Kidney epithelial cell (primary cell): ENCODE data around the gene CPPED1. TPM values are rescaled to one million over a fixed set of nuclear protein-coding genes. Genes with fewer than 3 reads are reported as not detected.

Experiments used
- DNase-seq: peaks from one replicate; pipeline ENCODE4 v3.0.0-alpha.2; 2010; ENCODE audit warnings: low read depth
- H3K27me3 ChIP-seq: 2 replicates; pipeline ENCODE4 v1.6.0; 2011; ENCODE audit warnings: low read length; ENCODE audit not compliant: control insufficient read depth, insufficient read depth
- H3K36me3 ChIP-seq: 2 replicates; pipeline ENCODE4 v1.5.1; 2011; ENCODE audit warnings: low read length; ENCODE audit not compliant: control insufficient read depth, insufficient read depth
- H3K4me3 ChIP-seq: 2 replicates; pipeline ENCODE4 v1.5.1; 2011; ENCODE audit warnings: low read depth, mild to moderate bottlenecking, control low read depth, low read length
- total RNA-seq: library from RNA; depleted of rRNA; stranded (reverse); fragments of >200 nt; gene quantifications from 2 replicates; pipeline ENCODE4 v1.2.3, GENCODE V29; 2015
- TF ChIP-seq, protein P1 (sequence below): IDR thresholded peaks from 2 replicates; pipeline ENCODE4 v1.5.1; 2011; ENCODE audit warnings: mild to moderate bottlenecking, moderate library complexity, low read length, control low read depth, inconsistent platforms; ENCODE audit not compliant: insufficient read depth, poor library complexity, severe bottlenecking

Gene CPPED1
- total RNA-seq, 1 donor from 2014 or later = 25.3 TPM

DNA sequence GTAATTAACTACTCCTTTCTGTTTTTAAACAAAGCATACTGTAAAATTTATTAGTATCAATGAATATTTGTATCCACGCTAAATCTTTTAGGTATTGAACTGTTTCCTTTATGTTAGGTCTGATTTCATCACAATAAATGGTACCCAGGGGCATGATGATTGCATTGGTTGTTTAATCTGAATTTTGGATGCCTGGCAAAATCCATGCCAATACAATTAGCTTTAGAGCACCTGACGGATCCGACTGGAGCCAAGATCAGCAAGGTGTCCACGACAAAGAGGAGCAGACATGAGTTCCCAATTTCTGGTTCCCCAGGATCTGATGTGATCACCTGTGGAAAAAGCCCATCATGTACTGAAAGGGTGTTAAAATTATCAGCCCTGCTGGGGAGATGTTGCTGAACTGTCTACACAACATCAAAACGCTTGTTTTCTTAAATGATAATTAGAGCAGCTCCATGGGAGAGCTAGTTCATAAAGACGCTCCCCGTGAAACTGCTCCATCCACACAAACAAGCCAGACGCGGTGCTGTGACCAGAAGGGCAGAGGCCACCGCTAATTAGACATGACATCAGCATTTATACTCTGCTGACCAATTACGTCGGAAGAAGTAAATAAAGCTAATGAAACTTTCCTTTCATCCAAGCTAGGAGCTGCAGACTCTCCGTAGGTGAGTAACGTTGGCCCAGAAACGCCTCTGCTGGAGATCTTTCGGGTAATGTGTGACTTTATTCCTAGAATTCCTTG is 151.7 kb downstream of the CPPED1 start:
- no peaks in the 10 kb centered on the region for H3K27me3 ChIP-seq
- H3K36me3 ChIP-seq = no peaks in the 10 kb centered on the region
- TF ChIP-seq, protein P1, sequence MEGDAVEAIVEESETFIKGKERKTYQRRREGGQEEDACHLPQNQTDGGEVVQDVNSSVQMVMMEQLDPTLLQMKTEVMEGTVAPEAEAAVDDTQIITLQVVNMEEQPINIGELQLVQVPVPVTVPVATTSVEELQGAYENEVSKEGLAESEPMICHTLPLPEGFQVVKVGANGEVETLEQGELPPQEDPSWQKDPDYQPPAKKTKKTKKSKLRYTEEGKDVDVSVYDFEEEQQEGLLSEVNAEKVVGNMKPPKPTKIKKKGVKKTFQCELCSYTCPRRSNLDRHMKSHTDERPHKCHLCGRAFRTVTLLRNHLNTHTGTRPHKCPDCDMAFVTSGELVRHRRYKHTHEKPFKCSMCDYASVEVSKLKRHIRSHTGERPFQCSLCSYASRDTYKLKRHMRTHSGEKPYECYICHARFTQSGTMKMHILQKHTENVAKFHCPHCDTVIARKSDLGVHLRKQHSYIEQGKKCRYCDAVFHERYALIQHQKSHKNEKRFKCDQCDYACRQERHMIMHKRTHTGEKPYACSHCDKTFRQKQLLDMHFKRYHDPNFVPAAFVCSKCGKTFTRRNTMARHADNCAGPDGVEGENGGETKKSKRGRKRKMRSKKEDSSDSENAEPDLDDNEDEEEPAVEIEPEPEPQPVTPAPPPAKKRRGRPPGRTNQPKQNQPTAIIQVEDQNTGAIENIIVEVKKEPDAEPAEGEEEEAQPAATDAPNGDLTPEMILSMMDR = no peak
- no peak for DNase-seq
- no peak overlapping the region for H3K4me3 ChIP-seq

DNA sequence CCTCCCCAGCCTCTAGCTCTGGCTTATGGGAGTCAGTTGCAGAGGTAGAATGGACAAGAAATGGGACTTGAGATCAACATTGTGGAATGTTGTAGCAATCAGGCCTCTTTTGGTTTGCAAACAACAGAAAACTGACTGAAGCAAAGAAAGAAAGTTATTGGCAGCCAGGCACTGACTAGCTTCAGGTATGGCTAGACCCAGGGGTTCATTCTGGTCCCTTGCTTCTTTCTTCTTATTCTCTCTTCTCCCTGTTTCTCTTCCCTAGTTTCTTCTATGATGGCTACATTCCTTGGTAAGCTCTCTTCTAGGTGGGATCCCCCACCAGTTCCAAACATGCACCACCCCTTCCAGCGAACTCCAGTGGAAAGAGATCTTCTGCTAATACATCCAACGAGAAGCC is 154.3 kb downstream of the CPPED1 start:
- Histone ChIP-seq H3K4me3 (no peak overlapping the region), H3K27me3 (no peaks in the 10 kb centered on the region), H3K36me3 (no peaks in the 10 kb centered on the region)
- DNase-seq = no peak
- TF ChIP-seq, protein P1 = no peak

DNA sequence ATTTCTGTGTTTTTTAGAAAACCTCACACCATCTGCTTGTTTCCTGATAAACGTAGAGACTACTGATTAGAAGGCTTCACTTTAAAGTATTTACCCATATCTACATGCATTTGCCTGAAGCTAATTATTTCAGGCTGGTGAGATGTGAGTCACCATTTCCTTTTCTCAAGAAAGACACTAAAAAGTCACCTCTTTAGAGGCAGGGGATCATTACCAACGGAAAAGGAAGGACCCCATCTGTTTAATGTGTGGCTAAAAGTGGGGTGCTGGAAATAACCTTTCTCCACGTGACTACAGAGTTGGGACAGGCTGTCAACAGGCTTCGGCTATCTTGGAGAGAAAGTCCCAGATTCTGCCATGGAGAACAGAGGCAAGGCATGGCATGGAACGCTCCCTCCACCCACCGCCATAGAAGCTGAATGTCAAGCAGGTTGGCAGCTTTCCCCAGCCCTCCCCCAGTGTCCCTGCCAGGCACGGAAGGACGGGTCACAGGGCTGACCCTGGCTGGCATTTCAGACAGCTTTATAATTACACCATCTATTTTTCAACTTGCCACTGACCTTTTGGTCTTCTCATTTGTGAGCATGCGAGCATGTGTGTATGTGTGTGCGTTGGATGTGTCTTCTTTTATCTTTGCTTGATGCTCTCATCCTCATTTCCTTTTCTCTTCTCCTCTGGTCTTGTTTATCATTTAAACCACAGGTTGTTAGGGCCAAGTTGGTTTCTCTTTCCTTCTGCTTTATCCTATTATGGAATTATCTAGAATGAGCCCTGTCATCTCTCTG is 157.0 kb downstream of the CPPED1 start:
- TF ChIP-seq, protein P1 = no peak
- H3K27me3 ChIP-seq = no peaks in the 10 kb centered on the region
- no peak for DNase-seq

DNA sequence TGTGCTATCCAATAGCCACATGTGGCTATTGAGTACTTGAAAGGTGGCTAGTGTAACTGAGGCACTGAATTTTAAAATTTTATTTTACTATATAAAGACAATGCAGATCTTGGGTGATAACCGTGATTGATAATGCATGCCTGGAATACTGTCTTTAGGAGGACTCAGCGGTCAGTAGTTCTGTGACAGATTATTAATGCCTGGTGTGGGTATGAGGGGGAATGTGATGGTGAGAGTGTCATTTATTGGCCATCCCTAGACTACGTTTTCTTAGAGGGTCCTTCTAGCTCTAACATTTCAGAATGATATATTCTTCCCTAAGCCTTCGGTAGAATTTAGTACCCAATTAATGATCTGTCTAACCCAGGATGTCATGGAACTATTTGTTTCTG is 157.6 kb downstream of the CPPED1 start:
- Histone ChIP-seq H3K36me3 (no peaks in the 10 kb centered on the region), H3K4me3 (no peak overlapping the region), H3K27me3 (no peaks in the 10 kb centered on the region)
- DNase-seq = no peak
- TF ChIP-seq, protein P1 = no peak

More for the DNA sequence above, 157.0 kb downstream of the CPPED1 start:
- Histone ChIP-seq H3K36me3 (no peaks in the 10 kb centered on the region), H3K4me3 (no peak overlapping the region)

DNA sequence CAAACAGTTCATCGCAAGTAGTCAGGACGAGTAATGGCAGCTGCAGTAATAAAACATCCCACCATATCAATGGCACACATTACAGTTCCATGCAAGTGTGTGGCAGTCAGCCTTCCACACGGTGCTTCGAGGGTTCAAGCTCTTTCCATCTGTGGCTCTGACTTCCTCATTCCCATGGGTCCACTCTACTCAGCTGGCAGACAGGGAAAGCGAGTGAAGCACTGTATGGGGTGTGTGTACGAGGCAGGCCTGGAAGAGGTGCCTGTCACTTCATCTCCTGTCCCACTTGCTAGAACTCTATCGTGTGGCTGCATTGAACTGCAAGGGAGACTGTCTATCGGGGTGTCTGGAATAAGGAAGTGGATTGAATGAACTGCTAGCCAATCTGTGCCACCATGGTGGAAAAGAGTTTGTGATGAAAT is 160.6 kb downstream of the CPPED1 start:
- Histone ChIP-seq H3K36me3 (no peaks in the 10 kb centered on the region), H3K4me3 (no peak overlapping the region), H3K27me3 (no peaks in the 10 kb centered on the region)
- DNase-seq = no peak
- TF ChIP-seq, protein P1 = no peak
